Endothelial cell (in vitro differentiated cells): ENCODE data around the gene TMEM132D. TPM values are rescaled to one million over a fixed set of nuclear protein-coding genes. Genes with fewer than 3 reads are reported as not detected.

Source experiments
- DNase-seq: peaks from one replicate; pipeline ENCODE4 v3.0.0; 2021; ENCODE audit warnings: low spot score
- H3K27ac Mint-ChIP-seq: one replicate; pipeline ENCODE4 v1.8.0; 2021; ENCODE audit warnings: mixed read lengths, inconsistent platforms; ENCODE audit not compliant: unreplicated experiment
- H3K27me3 Mint-ChIP-seq: one replicate; pipeline ENCODE4 v1.8.0; 2021; ENCODE audit warnings: mild to moderate bottlenecking, moderate library complexity, mixed read lengths, inconsistent platforms; ENCODE audit not compliant: unreplicated experiment
- H3K36me3 Mint-ChIP-seq: one replicate; pipeline ENCODE4 v1.8.0; 2021; ENCODE audit warnings: mild to moderate bottlenecking, low read depth, mixed read lengths, inconsistent platforms; ENCODE audit not compliant: unreplicated experiment
- H3K4me1 Mint-ChIP-seq: one replicate; pipeline ENCODE4 v1.8.0; 2021; ENCODE audit warnings: mild to moderate bottlenecking, mixed read lengths, inconsistent platforms; ENCODE audit not compliant: unreplicated experiment
- H3K4me3 Mint-ChIP-seq: one replicate; pipeline ENCODE4 v1.8.0; 2021; ENCODE audit warnings: mild to moderate bottlenecking, mixed read lengths, inconsistent platforms; ENCODE audit not compliant: unreplicated experiment
- H3K9me3 Mint-ChIP-seq: one replicate; pipeline ENCODE4 v1.8.0; 2021; ENCODE audit warnings: mixed read lengths, inconsistent platforms; ENCODE audit not compliant: unreplicated experiment
- total RNA-seq: library from RNA; stranded (reverse); fragmentation: NEBNext Ultra II Directional; extraction: Animal tissue kit (Norgen Biotek cat#: 25700); gene quantifications from one replicate; pipeline ENCODE4 v1.2.1, GENCODE V29; 2021; ENCODE audit not compliant: unreplicated experiment
- TF ChIP-seq, protein P1 (sequence below): fragments of 200-600 bp; sonication (generic); IDR thresholded peaks from one replicate; pipeline ENCODE4 v1.5.0; 2021; ENCODE audit warnings: antibody characterized with exemption; ENCODE audit not compliant: unreplicated experiment

TMEM132D gene
- total RNA-seq, 1 donor from 2014 or later, result not detected

- Mint-ChIP-seq H3K4me3 (no peak overlapping the region), H3K9me3 (peaks cover 35% of the 10 kb centered on the region), H3K4me1 (no peaks in the 10 kb centered on the region)
Observed at GRCh38 chr12:129527506-129527905, 376.3 kb downstream of the TMEM132D start.

GRCh38 chr12:129523621-129524020 is 380.2 kb downstream of the TMEM132D start:
- TF ChIP-seq, protein P1, sequence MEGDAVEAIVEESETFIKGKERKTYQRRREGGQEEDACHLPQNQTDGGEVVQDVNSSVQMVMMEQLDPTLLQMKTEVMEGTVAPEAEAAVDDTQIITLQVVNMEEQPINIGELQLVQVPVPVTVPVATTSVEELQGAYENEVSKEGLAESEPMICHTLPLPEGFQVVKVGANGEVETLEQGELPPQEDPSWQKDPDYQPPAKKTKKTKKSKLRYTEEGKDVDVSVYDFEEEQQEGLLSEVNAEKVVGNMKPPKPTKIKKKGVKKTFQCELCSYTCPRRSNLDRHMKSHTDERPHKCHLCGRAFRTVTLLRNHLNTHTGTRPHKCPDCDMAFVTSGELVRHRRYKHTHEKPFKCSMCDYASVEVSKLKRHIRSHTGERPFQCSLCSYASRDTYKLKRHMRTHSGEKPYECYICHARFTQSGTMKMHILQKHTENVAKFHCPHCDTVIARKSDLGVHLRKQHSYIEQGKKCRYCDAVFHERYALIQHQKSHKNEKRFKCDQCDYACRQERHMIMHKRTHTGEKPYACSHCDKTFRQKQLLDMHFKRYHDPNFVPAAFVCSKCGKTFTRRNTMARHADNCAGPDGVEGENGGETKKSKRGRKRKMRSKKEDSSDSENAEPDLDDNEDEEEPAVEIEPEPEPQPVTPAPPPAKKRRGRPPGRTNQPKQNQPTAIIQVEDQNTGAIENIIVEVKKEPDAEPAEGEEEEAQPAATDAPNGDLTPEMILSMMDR, result no peak
- Mint-ChIP-seq H3K27ac (no peak overlapping the region), H3K27me3 (peaks cover 2% of the 10 kb centered on the region), H3K4me3 (no peak overlapping the region), H3K36me3 (no peaks in the 10 kb centered on the region), H3K4me1 (no peaks in the 10 kb centered on the region), H3K9me3 (peaks cover 15% of the 10 kb centered on the region)
- DNase-seq, result no peak

More at GRCh38 chr12:129527506-129527905, 376.3 kb downstream of the TMEM132D start:
- Mint-ChIP-seq H3K27ac (no peak overlapping the region), H3K36me3 (no peaks in the 10 kb centered on the region), H3K27me3 (peaks cover 1% of the 10 kb centered on the region)
- TF ChIP-seq, protein P1, result no peak
- no peak for DNase-seq

- no peaks in the 10 kb centered on the region for H3K4me1 Mint-ChIP-seq
- TF ChIP-seq, protein P1, result no peak
- no peak overlapping the region for H3K4me3 Mint-ChIP-seq
- H3K27ac Mint-ChIP-seq, result no peak overlapping the region
- no peaks in the 10 kb centered on the region for H3K36me3 Mint-ChIP-seq
- DNase-seq, result no peak
- H3K9me3 Mint-ChIP-seq, result peaks cover 28% of the 10 kb centered on the region
- peaks cover 2% of the 10 kb centered on the region for H3K27me3 Mint-ChIP-seq
Observed at GRCh38 chr12:129520739-129521138, 383.1 kb downstream of the TMEM132D start.

DNA sequence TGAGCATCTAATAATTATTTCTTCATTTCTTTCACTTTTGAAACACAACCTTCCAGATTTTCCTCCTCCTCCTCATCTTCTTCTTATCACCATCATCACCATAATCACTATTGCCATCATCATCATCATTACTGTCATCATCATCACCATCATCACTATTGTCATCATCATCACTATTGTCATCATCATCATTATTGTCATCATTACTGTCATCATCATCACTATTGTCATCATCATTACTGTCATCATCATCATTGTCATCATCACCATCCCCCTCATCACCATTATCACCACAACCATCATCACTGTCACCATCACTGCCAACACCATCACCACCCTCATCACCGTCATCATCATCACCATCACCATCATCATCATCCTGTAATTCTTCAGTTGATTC is 400.0 kb downstream of the TMEM132D start:
- Mint-ChIP-seq H3K27me3 (peaks cover 3% of the 10 kb centered on the region), H3K4me3 (no peak overlapping the region), H3K4me1 (no peaks in the 10 kb centered on the region), H3K9me3 (peaks cover 25% of the 10 kb centered on the region), H3K27ac (no peak overlapping the region), H3K36me3 (peaks cover 4% of the 10 kb centered on the region)
- DNase-seq, result no peak
- TF ChIP-seq, protein P1, result no peak

- H3K36me3 Mint-ChIP-seq, result peaks cover 26% of the 10 kb centered on the region
- H3K9me3 Mint-ChIP-seq, result peaks cover 64% of the 10 kb centered on the region
- no peaks in the 10 kb centered on the region for H3K4me1 Mint-ChIP-seq
- no peak overlapping the region for H3K27ac Mint-ChIP-seq
- no peak for DNase-seq
- no peak overlapping the region for H3K4me3 Mint-ChIP-seq
- TF ChIP-seq, protein P1, result no peak
- H3K27me3 Mint-ChIP-seq, result peaks cover 3% of the 10 kb centered on the region
Observed at GRCh38 chr12:129496226-129496625, 407.6 kb downstream of the TMEM132D start.
